Mucosa of descending colon (tissue), 3 donors: ENCODE measurements around the gene TNFRSF6B. TPM values are rescaled to one million over a fixed set of nuclear protein-coding genes. Genes with fewer than 3 reads are reported as not detected.

Experiments used
- ATAC-seq: fragments of 200-7000 bp; cut with Tn5 transposase; one replicate; pipeline ENCODE4 v1.9.1; 2020; ENCODE audit warnings: mild to moderate bottlenecking, moderate library complexity
- DNase-seq, 3 donors: peaks; one replicate each; pipeline ENCODE4 v3.0.0-alpha.2; 2020
- H3K36me3 ChIP-seq: fragments of 200-600 bp; one replicate; pipeline ENCODE4 v1.8.0; 2021; ENCODE audit warnings: low read depth, mild to moderate bottlenecking
- H3K4me1 ChIP-seq: fragments of 200-600 bp; one replicate; pipeline ENCODE4 v1.8.0; 2021; ENCODE audit warnings: low read depth, mild to moderate bottlenecking
- H3K4me3 ChIP-seq: fragments of 200-600 bp; one replicate; pipeline ENCODE4 v1.8.0; 2021; ENCODE audit warnings: mild to moderate bottlenecking
- H3K9me3 ChIP-seq: fragments of 200-600 bp; one replicate; pipeline ENCODE4 v1.8.0; 2021; ENCODE audit warnings: mild to moderate bottlenecking
- intact Hi-C, 2 donors: fragments of 100-400 bp; cut with DNase I in 1 of 2; cut with micrococcal nuclease in 1 of 2; formaldehyde crosslinking; loops; one replicate each; pipeline versions ENCODE4 v1.11.0 to v1.11.1; 2022; cut with DNase I, micrococcal nuclease
- total RNA-seq, 3 donors: library from RNA; stranded (reverse); fragmentation: NEBNext Ultra II Directional in 2 of 3; extraction: Animal tissue kit (Norgen Biotek cat#: 25700) in 2 of 3; gene quantifications; one replicate each; pipeline versions ENCODE4 v1.2.1 to v1.2.4, GENCODE V29; 2021 to 2023
- TF ChIP-seq, protein P1 (sequence below): fragments of 200-600 bp; IDR thresholded peaks from one replicate; pipeline ENCODE4 v1.8.0; 2022; ENCODE audit warnings: antibody characterized with exemption, mild to moderate bottlenecking
- donor health status: DM: no; HTN: no; CAD: no; lungs with moderate emphysema.
- donor health status: DM: no; HTN: no; CAD: no.
- donor health status: DM: no; HTN: yes; CAD: no.

The TNFRSF6B gene
- total RNA-seq, 3 donors from 2014 or later, result 19.7 TPM; not detected in 2

GRCh38 chr20:63661108-63661507 is 35.3 kb upstream of the TNFRSF6B start:
- Histone ChIP-seq H3K9me3 (no peaks in the 10 kb centered on the region), H3K36me3 (no peaks in the 10 kb centered on the region), H3K4me3 (no peak overlapping the region), H3K4me1 (peaks cover 12% of the 10 kb centered on the region)
- no peak for ATAC-seq
- TF ChIP-seq, protein P1, sequence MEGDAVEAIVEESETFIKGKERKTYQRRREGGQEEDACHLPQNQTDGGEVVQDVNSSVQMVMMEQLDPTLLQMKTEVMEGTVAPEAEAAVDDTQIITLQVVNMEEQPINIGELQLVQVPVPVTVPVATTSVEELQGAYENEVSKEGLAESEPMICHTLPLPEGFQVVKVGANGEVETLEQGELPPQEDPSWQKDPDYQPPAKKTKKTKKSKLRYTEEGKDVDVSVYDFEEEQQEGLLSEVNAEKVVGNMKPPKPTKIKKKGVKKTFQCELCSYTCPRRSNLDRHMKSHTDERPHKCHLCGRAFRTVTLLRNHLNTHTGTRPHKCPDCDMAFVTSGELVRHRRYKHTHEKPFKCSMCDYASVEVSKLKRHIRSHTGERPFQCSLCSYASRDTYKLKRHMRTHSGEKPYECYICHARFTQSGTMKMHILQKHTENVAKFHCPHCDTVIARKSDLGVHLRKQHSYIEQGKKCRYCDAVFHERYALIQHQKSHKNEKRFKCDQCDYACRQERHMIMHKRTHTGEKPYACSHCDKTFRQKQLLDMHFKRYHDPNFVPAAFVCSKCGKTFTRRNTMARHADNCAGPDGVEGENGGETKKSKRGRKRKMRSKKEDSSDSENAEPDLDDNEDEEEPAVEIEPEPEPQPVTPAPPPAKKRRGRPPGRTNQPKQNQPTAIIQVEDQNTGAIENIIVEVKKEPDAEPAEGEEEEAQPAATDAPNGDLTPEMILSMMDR, result no peak
- intact Hi-C loops, result no loop called here
- DNase-seq, result no peak

- ATAC-seq, result no peak
- peaks cover 12% of the 10 kb centered on the region for H3K4me1 ChIP-seq
- H3K36me3 ChIP-seq, result no peaks in the 10 kb centered on the region
- no peaks in the 10 kb centered on the region for H3K9me3 ChIP-seq
- TF ChIP-seq, protein P1, result no peak
- H3K4me3 ChIP-seq, result no peak overlapping the region
- intact Hi-C loops, result no loop called here
- DNase-seq, result no peak
Measured at GRCh38 chr20:63661959-63662812, 34.3 kb upstream of the TNFRSF6B start.

DNA sequence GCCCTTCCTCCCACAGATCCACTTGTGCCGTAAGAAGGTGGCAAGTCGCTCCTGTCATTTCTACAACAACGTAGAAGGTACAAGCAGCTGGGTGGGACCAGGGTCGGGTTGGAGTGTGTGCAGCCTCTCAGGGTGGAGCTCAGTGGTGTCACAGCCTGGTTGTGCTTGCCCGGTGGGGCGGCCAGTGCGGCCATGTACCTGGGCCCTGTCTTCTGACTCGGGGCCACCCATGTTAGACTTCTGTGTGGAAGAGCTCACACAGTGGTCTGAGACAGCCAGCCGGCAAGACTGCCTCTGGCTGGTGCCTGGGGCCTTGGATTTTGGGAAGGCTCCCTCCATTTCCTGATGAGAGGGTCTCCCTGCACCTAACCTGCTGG is 33.7 kb upstream of the TNFRSF6B start:
- H3K4me3 ChIP-seq, result no peak overlapping the region
- ATAC-seq (no peak), DNase-seq (no peak)
- intact Hi-C loops, result no loop called here
- TF ChIP-seq, protein P1, result no peak
- no peaks in the 10 kb centered on the region for H3K36me3 ChIP-seq
- H3K4me1 ChIP-seq, result peaks cover 8% of the 10 kb centered on the region
- no peaks in the 10 kb centered on the region for H3K9me3 ChIP-seq

GRCh38 chr20:63663332-63664066 is 33.0 kb upstream of the TNFRSF6B start:
- no peak for ATAC-seq
- H3K36me3 ChIP-seq, result no peaks in the 10 kb centered on the region
- H3K9me3 ChIP-seq, result no peaks in the 10 kb centered on the region
- peaks cover 8% of the 10 kb centered on the region for H3K4me1 ChIP-seq
- no peak overlapping the region for H3K4me3 ChIP-seq
- intact Hi-C loops, result no loop called here
- TF ChIP-seq, protein P1, result no peak
- DNase-seq, result no peak

DNA sequence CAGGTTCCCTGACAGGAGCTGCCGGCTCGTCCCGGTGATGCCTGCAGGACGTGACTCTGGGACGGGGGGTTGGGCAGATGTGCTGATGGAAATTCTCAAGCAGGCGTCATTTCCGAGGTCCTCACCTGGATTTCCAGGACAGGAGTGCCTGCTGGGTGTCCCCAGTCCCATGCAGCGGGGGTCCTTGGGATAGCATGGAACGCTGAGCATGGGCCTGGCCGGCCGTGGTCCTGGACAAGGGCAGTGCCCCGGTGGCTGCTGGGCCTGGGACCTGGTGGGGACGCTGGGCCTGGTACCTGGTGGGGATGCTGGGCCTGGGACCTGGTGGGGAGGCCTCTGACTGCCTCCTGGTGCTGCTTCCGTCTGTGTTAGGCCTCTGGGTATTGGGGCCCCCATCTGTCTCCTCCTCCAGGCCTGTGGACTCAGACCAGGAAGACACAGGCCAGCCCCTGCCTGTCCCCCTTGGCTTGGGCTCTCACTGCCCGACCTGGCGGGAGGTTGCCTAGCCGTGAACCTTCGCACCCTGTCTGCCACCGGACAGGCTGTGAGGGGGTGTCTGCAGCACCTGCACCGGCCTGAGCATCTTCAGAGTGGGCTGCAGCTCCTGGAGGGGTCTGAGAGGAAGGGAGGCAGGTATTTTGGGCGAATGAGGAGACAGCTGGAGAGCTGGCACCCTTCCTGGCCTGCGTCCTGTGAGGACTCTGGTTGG is 32.2 kb upstream of the TNFRSF6B start:
- no peaks in the 10 kb centered on the region for H3K36me3 ChIP-seq
- DNase-seq (no peak), ATAC-seq (no peak)
- H3K9me3 ChIP-seq, result no peaks in the 10 kb centered on the region
- TF ChIP-seq, protein P1, result no peak
- no peak overlapping the region for H3K4me3 ChIP-seq
- H3K4me1 ChIP-seq, result peaks cover 3% of the 10 kb centered on the region
- intact Hi-C loops, result no loop called here
